ENCODE data around the gene EXOC6B.

EXOC6B gene

DNA sequence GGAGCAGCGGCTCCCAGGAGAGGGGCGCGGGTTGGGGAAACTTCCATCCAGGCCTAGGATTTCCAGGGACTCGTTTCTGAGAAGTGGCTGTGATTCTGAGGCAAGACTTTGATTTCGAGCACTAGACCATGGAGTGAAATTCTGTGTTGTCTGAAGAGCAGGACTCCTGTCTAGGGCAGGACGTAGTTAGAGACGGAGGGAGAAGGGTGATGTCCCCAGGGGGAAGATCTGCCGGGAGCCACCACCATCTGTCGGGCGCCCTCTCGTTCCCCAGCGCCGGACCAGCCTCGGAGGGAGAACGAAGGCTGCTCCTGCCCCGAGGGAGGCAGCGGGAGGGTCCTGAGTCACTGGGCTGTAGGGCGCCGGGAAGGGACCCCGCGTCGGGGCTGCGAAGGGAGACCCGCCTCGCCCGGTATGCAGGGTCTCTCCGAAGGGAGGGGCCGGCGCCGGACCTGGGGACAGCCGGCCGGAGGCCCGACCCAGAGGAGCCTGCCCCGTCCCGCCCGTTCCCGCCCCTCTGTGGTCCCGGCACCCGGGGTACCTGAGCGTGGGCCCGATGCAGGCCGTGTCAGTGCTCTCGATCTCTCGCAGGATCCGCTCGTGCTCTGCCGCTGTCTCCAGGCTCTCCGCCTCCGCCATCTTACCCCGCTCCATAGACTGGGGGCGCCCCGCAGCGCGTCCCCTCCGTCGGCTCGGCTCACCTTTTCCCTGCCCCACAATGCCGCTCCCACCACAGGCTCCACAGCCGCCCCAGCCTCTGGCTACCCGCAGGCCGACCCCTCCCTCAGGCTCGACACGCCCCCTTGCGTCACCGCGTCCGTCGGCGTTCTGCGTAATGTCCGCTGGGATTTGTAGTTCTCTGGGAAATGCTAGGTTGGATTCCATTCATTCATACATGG is at the start of gene EXOC6B:
TSS of gene EXOC6B (minus strand) at position 777 of the 899 bp plus-strand sequence.
- DNase-seq (ENCODE audit: low read depth) = peak; percentile 78

DNA sequence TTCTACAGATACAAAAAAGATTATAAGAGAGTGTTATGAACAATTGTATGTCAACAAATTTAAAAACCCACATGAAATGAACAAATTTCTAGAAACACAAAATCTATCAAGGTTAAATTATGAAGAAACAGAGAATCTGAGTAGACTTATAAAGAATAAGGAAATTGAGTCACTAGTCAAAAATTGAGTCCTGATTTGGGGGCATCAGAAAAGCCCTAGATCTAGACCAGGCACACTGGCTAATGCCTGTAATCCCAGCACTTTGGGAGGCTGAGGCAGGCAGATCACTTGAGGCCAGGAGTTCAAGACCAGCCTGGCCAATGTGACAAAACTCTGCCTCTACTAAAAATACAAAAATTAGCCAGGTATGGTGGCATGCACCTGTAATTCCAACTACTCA is 46.0 kb upstream of the EXOC6B start:
- no peak for DNase-seq (ENCODE audit: low read depth)

DNA sequence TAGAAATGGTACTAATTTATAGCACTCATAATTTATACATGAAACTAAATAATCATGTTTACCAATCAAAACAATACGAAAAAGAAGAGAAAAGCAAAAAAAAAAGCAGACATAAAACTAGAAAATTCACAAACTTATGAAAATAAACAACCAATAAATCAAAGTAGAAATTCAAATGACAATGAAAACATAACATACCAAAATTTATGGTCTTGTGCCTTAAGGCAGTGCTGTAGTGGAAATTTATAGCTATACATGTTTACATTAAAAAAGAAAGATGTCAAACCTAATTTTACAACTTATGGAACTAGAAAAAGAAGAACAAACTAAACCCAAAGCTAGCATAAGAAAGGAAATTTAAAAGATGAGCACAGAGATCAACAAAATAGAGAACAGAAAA is 45.2 kb upstream of the EXOC6B start:
- DNase-seq (ENCODE audit: low read depth) = no peak

DNA sequence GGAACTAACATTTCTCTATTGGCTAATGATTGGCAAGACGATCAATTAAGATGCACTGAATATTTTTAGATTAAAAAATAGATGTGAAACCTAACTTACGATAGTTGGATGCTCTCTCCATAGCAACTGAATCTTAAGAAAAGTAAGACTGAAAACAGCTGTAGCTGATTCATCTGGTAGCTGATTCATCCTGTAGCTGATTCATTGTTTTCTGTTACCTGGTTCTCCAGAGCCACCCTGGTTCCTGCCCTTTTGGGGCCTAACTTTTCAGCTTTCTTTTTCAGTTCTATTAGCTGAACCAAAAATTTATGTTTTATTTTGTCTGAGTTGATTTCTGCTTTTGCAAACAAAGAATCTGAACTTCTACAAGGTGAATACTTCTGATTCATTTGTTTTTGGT is 38.7 kb upstream of the EXOC6B start:
- no peak for DNase-seq (ENCODE audit: low read depth)

DNA sequence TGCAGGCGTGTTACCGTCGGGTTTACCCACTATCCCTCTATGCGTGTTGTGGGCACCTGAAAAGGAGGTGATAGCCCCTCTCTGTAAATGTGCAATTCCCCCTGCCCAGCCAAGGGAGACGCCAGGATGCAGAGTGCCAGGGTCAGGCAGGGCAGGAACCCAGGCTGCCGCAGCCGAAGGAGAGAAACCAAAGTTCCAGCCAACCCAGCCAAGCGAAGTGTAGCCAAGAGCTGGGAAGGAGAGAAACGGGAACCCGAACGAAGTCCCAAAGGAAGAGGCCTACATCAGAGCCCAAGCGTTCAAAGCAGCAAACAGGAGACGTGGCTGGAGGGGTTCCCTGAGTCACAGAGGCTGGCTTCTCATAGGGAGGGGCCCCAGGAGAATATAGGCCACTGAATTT is 37.2 kb upstream of the EXOC6B start:
- DNase-seq (ENCODE audit: low read depth) = no peak

DNA sequence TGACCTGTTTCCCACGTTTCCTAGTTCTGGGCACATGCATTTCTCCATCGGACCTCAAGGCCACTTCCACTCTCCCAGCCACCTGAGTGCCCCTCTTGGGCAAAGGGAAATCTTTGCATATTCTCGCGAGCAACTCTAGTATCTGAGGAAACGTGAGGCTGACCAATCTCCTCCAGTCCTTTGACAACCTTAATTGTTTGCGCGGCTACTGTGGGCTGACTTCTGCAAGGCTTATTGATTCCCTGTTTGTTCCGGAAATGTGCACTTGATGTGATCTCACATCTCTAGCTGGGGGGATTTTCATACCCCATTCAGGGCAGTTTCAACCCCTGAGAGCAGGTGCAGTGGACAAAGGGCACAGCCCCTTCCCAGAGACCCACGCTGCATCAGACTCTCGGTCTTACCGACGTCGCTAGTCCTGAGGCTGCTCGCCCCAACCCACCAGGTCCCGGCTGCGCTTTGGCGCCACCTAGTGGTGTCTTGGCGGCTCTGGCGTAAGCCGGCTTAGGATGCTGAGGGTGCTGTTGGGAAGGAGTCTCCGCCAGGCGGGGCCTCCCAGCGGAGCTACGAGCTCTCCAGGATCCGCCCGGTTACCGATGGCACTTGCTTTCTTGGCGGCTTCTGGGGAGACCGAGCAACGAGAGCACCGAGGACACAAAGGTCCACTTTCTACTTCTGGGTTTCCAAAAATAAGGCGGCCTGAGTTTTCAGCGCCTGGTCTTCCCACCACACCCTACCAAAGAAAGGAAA is 36.6 kb upstream of the EXOC6B start:
- peak; percentile 69 for DNase-seq (ENCODE audit: low read depth)

DNA sequence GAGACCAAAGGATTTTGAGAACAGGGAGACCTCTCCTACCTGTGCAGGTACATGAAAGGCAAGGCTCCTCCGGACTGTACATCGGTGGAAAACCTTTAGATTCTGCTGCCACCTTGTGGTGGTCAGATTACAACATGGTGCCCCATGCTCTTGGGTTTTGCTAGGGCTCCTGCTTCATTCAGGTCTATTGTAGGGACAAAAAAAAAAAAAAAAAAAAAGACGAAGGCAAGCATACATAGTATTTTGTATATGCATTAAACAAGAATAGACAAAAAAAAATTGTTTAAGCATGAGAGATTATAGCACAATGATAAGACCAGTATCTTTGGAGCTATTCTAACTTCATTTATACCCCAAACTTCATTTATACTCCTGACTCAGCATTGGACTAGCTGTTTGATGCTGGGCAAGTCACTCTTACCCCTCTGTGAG is 34.0 kb upstream of the EXOC6B start:
- DNase-seq (ENCODE audit: low read depth) = peak; percentile 15

DNA sequence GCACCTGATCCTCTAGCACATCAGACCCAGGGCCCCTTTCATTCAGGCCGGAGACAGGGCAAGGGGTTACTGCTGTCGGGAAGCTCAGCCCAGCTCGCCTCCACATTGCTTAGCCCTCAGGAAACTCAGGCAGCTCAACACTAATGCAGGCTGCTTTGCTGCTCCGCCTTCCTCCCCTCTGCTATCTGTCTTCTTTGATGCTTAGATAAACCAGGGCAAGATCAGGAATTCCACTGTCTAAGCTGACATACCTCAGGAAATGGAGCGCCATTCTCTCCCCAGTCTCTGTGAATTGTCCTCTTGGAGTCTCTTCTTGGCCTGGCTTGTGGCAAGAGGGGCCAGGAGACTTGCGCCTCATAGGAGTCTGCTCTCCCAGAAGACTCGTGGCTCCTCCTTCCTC is 25.5 kb upstream of the EXOC6B start:
- DNase-seq (ENCODE audit: low read depth) = no peak

DNA sequence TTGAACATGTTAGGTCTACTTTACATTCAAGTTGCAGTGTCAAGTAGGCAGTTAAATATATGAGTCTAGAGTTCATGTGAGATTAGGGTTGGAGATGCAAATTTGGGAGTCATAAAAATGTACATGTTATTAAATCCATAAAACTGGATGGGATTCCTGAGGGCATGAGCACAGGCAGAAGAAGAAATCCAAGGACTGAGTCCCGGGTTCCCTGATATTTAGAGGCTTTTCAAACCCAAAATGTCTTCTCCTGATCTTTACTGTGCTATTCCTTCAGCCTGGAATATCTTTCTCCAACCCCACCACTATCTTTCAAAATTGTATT is 23.3 kb upstream of the EXOC6B start:
- DNase-seq (ENCODE audit: low read depth) = no peak

DNA sequence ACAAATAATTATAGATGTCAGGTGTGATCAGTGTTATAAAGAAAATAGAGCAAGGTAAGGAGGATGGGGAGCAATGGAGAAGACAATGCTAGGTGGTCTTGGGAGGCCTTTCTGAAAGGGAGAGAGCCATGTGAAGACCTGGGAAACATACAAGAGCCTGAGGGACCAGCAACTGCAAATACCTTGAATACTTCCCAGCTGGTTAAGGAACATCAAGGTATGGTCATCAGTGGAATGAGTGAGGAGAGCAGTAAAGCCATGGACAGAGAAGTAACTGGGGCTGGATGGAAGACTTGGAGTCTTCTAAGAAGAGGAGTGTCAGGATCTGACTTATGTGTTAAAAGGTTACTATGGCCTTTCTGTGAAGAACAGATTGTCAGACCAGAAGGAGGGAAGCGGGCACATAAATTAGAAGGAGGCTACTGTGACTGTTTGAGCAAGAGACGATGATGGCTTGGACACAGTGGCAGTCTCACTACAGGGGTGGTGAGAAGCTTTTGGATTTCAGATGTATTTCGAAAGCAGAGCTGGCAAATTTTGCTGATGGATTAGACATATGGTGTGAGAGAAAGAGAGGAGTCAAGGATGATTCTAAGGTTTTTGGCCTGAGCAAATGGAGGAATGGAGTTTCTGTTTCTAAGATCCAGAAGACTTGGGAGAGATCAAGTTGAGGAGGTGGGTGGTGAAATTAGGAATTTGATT is 22.8 kb upstream of the EXOC6B start:
- no peak for DNase-seq (ENCODE audit: low read depth)

DNA sequence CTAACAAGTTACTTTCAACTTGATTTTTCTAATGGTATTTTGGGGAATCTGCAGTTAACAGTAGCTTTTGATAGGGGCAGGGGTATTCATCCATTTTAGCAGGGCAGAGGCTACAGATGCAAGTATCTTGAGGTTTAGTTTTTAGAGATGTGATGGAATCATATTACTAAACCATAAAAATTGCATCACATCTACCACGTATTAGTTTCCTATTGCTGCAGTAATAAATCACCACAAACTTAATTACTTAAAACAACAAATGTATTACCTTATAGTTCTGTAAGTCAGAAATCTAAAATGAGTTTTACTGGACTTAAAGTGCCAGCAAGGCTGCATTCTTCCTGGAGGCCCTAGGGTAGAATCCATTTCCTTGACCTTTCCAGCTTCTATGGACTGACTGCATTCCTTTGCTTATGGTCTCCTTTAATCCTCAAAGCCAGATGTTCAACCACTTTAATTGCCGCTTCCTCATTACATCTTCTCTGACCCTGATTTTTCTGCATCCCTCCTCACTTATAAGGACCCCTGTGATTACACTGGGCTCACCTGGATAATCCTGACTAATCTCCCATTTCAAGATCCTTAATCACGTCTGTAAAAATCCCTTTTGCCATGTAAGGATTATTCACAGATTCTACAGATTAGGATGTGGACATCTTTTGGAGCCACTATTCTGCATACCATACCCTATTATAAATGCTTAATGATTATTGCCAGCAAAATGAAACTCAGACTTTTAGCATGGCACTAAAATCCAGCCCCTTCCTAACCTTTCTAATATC is 21.9 kb upstream of the EXOC6B start:
- no peak for DNase-seq (ENCODE audit: low read depth)

DNA sequence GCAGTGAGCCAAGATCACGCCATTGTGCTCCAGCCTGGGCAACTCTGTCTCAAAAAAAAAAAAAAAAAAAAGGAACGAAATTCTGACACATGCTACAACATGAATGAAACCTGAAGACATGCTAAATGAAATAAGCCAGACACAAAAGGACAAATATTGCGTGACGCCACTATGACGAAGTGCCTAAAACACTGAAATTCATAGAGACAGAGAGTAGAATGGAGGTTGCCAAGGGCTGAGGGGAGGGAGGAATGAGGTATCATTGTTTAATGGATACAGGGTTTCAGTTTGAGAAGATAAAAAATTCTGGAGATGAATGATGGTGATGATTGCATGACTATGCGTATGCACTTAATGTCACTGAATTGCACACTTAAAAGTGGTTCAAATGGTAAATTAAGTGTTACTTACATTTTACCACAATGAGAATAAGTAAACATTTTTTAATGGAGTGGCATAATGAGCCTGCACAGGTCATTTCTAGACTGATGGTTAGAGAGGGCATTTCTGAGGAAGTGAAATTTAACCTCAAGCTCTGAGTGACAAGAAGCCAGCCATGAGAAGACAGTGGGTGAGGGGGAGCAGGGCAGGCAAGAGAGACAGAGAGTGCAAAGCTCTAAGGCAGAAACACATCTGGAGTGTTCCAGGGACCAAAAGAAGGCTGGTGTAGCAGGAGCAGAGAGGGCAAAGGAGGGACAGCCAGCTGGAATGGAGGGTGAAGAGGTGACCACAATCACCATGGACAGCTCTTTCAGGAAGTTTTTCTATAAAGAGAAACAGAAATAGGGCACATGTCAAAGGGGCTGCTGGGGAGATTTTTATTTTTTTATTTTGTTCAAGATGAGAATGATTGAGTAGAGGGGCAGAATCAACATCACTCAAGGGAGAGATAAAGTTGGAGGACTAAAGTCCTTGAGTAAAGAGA is 20.6 kb upstream of the EXOC6B start:
- DNase-seq (ENCODE audit: low read depth) = no peak

DNA sequence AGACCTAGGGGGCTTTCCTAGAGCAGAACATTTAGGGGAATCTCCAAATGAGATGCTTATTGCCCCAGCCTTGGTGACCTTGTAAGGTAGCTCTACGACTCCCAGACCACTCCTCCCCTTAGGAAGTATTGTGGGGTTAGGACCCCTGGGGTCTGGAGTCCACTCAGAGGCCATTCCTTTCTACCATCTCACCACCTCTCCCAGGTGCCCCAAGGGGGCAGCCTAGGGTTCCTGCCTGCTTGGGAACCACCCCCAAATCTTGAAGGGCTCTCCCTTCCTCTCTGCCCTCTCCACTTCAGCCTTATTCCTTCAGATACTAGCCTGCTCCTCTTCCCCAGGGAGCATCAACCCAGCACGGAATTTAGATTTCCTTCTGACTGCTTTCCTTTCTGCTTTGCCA is 17.5 kb upstream of the EXOC6B start:
- no peak for DNase-seq (ENCODE audit: low read depth)

DNA sequence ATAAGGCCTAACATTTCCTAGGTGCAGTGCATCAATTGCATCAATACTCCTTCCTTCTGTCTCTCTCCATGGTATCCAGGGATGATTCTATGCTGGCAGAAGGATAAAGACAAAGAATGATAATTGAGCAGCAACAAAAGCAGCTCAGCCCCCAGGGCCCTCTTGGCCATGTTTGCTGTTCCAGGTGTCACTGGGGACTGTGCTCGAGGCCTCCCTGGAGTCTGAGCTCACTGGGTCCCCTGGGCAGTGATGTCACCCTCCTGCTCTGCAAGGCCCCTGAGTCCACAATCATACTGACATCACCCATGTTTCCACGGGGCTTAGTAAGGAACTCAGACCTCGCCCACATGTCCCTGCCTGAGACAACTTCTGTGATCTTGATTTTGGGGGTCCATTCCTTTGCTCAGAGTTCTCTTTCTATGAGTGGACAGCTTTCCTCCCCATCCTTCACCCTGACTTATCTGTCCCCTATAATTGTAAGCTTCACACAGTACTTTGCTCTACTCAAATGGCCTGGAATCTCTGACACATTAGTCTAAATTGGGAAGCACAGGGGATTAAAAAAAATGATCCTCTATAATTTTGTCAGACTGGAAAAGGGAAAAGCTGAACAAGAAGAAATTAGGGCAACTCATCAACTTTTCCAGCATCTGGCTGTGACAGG is 15.8 kb upstream of the EXOC6B start:
- no peak for DNase-seq (ENCODE audit: low read depth)

DNA sequence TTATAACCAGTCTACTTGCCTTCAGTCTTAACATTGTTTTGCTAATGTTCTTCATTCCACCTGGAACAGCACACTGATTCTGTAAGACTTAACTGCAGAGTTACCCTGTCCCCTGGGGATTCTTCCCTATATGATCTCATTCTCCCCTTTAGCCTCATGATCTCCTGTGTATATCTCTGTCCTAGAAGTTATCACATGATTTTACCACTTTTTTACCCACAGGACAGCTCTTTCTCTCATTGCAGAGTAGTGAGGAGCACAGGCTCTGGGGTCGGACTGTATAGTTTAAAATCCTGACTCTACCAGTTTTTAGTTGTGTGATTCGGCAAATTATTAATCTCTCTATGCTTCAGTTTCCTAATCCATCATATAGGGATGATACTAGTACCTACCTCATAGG is 14.2 kb upstream of the EXOC6B start:
- DNase-seq (ENCODE audit: low read depth) = no peak

DNA sequence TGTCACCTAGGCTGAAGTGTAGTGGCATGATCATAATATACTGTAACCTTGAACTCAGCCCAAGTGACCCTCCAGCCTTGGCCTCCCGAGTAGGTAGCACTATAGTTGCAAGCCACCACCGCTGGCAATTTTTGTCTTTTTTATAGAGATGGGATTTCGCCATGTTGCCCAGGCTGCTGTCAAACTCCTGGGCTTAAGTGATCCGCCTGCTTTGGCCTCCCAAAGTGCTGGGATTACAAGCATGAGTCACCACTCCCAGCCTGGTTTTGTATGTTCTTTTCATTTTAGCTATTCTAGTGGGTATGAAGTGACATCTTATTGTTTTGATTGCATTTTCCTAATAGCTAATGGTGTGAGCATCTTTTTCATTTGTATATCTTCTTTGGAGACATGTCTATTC is 11.3 kb upstream of the EXOC6B start:
- DNase-seq (ENCODE audit: low read depth) = no peak

DNA sequence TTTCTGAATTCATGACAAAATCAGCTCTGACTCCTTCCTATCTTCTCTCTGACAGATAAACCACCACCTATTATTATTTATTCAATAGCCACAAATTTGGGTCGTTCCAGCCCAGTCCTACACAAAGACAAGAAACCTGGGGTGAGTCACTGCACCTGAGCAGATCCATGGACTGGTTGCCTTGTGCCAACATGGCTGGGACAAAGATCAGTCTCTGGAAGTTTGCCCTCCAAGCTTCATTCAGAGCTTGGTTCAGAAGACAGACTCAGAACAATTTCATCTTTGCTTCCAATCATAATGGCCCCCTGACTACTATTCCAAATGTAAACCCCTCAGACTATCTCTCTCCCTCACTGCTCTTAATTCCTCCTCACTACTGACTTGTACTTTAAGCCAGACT is 9.6 kb upstream of the EXOC6B start:
- DNase-seq (ENCODE audit: low read depth) = no peak

DNA sequence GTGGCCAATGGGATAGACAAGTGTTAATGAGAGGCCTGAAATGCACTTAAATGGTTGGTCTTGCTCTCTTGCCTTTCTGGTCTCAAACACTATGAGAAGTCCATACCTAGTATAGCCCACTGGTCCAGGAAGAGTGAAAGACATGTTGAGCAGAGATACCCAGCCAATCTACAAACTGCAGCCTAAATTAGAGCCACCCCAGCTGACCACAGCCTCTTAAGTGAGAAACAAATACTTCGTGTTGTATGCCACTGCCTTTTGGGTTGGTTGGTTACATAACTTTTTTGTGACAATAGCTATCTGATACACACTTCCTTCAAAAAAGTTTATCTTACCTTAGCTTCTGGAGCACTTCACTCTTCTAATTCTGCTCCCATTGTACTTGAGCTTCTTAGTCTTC is 8.8 kb upstream of the EXOC6B start:
- no peak for DNase-seq (ENCODE audit: low read depth)

DNA sequence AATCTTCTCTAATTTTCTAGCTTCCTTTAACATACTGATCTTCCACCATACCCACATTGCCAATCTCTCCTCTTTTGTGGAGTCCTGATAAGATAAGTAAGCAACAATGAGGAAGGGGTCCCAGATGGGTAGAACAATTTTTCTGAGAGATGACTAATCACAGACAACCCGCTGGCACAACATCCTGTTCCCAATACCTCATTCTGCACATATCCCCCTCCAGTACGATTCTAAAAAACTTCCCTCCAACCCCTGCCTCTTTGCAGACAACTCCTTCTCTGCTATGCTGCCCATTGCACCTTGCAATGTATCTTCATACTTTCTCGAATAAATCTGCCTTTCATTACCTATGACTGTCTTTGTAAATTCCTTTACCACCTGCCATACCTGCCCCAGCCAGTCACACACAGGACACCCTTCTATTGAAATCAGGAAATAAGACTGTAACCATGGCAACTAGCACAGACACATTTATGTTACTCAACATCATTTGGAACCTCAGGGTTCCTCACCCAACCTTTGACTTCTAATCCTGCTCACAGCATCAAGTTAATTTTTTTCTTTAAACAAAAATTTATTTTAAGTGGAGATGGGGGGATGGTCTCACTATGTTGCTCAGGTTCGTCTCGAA is 7.4 kb upstream of the EXOC6B start:
- no peak for DNase-seq (ENCODE audit: low read depth)

DNA sequence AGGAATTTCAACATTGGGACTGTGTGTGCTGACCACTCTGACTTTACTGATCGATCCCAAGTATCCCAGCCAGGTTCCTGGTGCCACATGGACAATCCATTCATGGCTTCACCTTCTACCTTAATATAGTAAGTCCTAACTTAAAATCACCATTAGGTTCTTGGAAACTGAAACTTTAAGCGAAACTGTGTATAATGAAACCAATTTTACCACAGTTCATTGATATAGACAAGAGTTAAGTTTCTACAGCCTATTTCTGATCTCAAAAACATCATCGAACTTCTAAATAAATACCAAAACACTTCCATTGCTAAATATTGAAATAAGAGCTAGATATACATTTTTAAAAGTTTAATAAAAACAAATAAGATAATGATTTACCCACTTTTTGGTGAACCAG is 4.4 kb upstream of the EXOC6B start:
- no peak for DNase-seq (ENCODE audit: low read depth)

Measured in stimulated activated CD8-positive, alpha-beta memory T cell treated with anti-CD3 and anti-CD28 coated beads, Interleukin-7, amount 100 ng/mL, for 24 hours (primary cell).